Ishikawa (cell line): ENCODE data around the gene C1orf210.

Experiments
- CREB1 ChIP-seq: IDR thresholded peaks from 2 replicates; pipeline ENCODE4 v1.6.1; 2012; ENCODE audit warnings: low read depth
- EP300 ChIP-seq: IDR thresholded peaks from 2 replicates; pipeline ENCODE4 v1.6.1; 2012; ENCODE audit warnings: borderline replicate concordance
- FOXM1 ChIP-seq: IDR thresholded peaks from 2 replicates; pipeline ENCODE4 v1.6.1; 2012; ENCODE audit warnings: low read depth, borderline replicate concordance
- MAX ChIP-seq: IDR thresholded peaks from 2 replicates; pipeline ENCODE4 v1.6.1; 2012
- NFIC ChIP-seq: IDR thresholded peaks from 2 replicates; pipeline ENCODE4 v1.6.1; 2012
- RAD21 ChIP-seq: IDR thresholded peaks from 2 replicates; pipeline ENCODE4 v1.6.1; 2012; ENCODE audit warnings: low read depth
- REST ChIP-seq: IDR thresholded peaks from 2 replicates; pipeline ENCODE4 v1.6.1; 2012; ENCODE audit warnings: low read depth, mild to moderate bottlenecking
- TAF1 ChIP-seq: IDR thresholded peaks from 2 replicates; pipeline ENCODE4 v1.6.1; 2012; ENCODE audit warnings: low read depth, mild to moderate bottlenecking
- TCF12 ChIP-seq: IDR thresholded peaks from 2 replicates; pipeline ENCODE4 v1.6.1; 2012; ENCODE audit warnings: low read depth
- TEAD4 ChIP-seq: IDR thresholded peaks from 2 replicates; pipeline ENCODE4 v1.6.1; 2012
- USF1 ChIP-seq: IDR thresholded peaks from 2 replicates; pipeline ENCODE4 v1.6.1; 2012
- YY1 ChIP-seq: IDR thresholded peaks from 2 replicates; pipeline ENCODE4 v1.6.1; 2012; ENCODE audit warnings: low read depth
- ZBTB7A ChIP-seq: IDR thresholded peaks from 2 replicates; pipeline ENCODE4 v1.6.1; 2012; ENCODE audit warnings: low read depth

- no peak for TF ChIP-seq YY1
- no peak for TF ChIP-seq NFIC
- TF ChIP-seq USF1, result no peak
- no peak for TF ChIP-seq MAX
- no peak for TF ChIP-seq CREB1
- no peak for TF ChIP-seq RAD21
- no peak for TF ChIP-seq EP300
- no peak for TF ChIP-seq FOXM1
- no peak for TF ChIP-seq TEAD4
- no peak for TF ChIP-seq TAF1
- no peak for TF ChIP-seq REST
- TF ChIP-seq TCF12, result no peak
- no peak for TF ChIP-seq ZBTB7A
Observed at GRCh38 chr1:43309405-43310025, 24.1 kb upstream of the C1orf210 start.
